Mucosa of rectum (tissue), 2 donors: Measurements from ENCODE around the gene SLC6A8.
A peak's percentile ranks its signal among the peaks of the same experiment; 100 is the strongest.

Source experiments
- H3K27ac ChIP-seq, 2 donors: one replicate each; pipeline ENCODE4 v1.7.0; 2013; ENCODE audit warnings: inconsistent platforms in 2 of 2, low read depth in 2 of 2, low read length in 2 of 2
- H3K27me3 ChIP-seq, 2 donors: one replicate each; pipeline ENCODE4 v1.7.0; 2013; ENCODE audit warnings: low read length in 2 of 2; ENCODE audit not compliant: control insufficient read depth in 2 of 2, insufficient read depth in 2 of 2
- H3K36me3 ChIP-seq, 2 donors: one replicate each; pipeline ENCODE4 v1.7.0; 2013; ENCODE audit warnings: low read length in 2 of 2; ENCODE audit not compliant: control insufficient read depth in 2 of 2, insufficient read depth in 2 of 2
- H3K4me1 ChIP-seq, 2 donors: one replicate each; pipeline ENCODE4 v1.7.0; 2013; ENCODE audit warnings: low read length in 2 of 2, mild to moderate bottlenecking in 1 of 2; ENCODE audit not compliant: control insufficient read depth in 2 of 2, insufficient read depth in 2 of 2
- H3K4me3 ChIP-seq, 2 donors: one replicate each; pipeline ENCODE4 v1.7.0; 2013; ENCODE audit warnings: low read length in 2 of 2
- H3K9ac ChIP-seq, 2 donors: one replicate each; pipeline ENCODE4 v1.7.0; 2013; ENCODE audit warnings: low read length in 2 of 2, low read depth in 1 of 2, mild to moderate bottlenecking in 1 of 2
- H3K9me3 ChIP-seq, 2 donors: one replicate each; pipeline ENCODE4 v1.7.0; 2013; ENCODE audit warnings: low read length in 2 of 2; ENCODE audit not compliant: control insufficient read depth in 2 of 2
- donor health status: healthy.
- donor health status: Normal muscosa, but diverticular disease.

Gene SLC6A8

DNA sequence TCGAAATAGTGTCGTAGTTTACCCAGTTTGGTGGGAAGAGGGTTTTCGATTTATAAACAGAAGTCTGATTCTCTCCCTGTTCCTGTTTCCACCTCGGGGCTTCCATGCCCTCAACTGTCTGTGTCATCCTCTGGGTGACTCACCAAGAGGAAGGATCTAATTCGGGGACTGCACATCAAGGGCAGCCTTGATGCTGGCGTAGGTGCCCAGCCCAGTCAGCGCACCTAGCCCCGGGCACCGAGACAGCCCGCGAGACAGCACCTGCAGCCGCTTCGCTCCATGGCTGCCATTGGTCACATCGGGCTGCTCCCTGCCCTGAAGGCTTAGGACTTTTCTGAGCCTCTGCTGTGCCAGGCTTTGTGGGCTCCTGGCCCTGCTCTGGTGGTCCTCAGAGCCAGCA, 44.7 kb downstream of the SLC6A8 start:
- H3K27ac ChIP-seq, result peak overlapping the region in 1 of 2 donors; percentile 28
- no peak overlapping the region for H3K9ac ChIP-seq
- no peaks in the 10 kb centered on the region for H3K27me3 ChIP-seq
- peaks cover 8 to 9% of the 10 kb centered on the region in 2 donors for H3K4me1 ChIP-seq
- H3K4me3 ChIP-seq, result no peak overlapping the region
- peaks cover 0 to 4% of the 10 kb centered on the region in 2 donors for H3K9me3 ChIP-seq
- H3K36me3 ChIP-seq, result no peaks in the 10 kb centered on the region

DNA sequence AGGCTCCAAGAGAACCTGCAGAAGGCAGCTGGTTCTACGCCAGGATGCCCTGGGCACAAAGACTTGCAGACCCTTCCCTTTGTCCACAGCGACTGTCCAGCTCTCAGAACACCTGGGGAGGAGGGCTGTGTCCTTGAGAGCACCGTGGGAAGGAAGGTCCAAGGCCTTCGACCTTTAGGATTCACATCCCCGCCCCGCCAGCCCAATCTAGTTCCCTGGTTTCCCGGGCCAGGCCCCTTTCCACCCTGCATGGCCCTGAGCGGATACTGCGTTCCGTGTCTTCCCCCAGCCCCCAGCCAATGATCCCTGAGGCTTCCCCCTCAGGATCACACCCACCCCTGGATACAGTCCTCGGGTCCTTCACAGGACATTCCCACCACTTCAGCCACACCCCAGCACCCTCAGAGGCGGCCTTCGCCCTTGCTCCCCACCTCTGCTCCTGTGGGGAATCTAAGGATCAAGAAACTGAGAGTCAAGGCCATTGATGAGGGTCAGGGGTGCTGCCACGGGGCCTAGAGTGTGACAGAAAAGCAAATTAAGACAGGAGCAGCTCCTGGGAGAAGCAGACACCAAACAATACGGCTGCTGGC, 46.0 kb downstream of the SLC6A8 start:
- no peak overlapping the region for H3K27ac ChIP-seq
- H3K27me3 ChIP-seq, result no peaks in the 10 kb centered on the region
- H3K4me3 ChIP-seq, result no peak overlapping the region
- H3K9me3 ChIP-seq, result peaks cover 0 to 4% of the 10 kb centered on the region in 2 donors
- H3K4me1 ChIP-seq, result no peaks in the 10 kb centered on the region
- H3K36me3 ChIP-seq, result no peaks in the 10 kb centered on the region
- H3K9ac ChIP-seq, result no peak overlapping the region

DNA sequence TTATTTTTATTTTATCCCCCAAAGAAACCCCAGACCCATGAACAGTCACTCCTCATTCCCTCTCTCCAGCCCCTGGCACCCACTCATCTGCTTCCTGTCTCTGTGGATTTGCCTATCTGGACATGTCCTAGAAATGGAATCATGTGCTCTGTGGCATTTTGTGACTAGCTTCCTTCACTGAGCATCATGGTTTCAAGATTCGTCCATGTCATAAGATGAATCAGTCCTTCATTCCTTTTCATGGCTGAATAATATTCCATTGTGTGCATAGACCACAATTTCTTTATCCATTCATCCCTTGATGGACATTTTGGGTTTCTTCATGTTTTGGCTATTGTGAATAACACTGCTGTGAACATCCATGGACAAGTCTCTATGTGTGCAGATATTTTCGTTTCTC, 47.1 kb downstream of the SLC6A8 start:
- Histone ChIP-seq H3K4me1 (no peaks in the 10 kb centered on the region), H3K9me3 (peaks cover 0 to 4% of the 10 kb centered on the region in 2 donors), H3K27me3 (no peaks in the 10 kb centered on the region), H3K9ac (no peak overlapping the region), H3K27ac (no peak overlapping the region), H3K36me3 (no peaks in the 10 kb centered on the region), H3K4me3 (no peak overlapping the region)

DNA sequence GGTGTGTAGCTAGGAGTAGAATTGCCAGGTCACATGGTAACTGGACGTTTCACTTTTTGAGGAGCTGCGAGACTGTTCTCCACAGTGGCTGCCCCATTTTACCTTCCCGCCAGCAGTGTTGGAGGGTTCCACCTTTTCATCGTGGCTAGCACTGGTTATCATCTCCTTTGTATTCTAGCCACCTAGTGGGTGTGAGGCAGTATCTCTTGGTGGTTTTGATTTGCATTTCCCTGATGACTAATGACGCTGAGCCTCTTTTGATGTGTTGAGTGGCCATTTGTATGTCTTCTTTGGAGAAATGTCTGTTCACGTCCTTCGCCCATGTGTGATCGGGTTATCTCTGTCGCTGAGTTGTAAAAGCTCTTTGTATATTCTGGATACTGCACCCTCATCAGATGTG, 47.5 kb downstream of the SLC6A8 start:
- H3K27me3 ChIP-seq, result no peaks in the 10 kb centered on the region
- H3K4me3 ChIP-seq, result no peak overlapping the region
- no peak overlapping the region for H3K9ac ChIP-seq
- H3K4me1 ChIP-seq, result no peaks in the 10 kb centered on the region
- H3K27ac ChIP-seq, result no peak overlapping the region
- no peaks in the 10 kb centered on the region for H3K36me3 ChIP-seq
- peaks cover 0 to 4% of the 10 kb centered on the region in 2 donors for H3K9me3 ChIP-seq

DNA sequence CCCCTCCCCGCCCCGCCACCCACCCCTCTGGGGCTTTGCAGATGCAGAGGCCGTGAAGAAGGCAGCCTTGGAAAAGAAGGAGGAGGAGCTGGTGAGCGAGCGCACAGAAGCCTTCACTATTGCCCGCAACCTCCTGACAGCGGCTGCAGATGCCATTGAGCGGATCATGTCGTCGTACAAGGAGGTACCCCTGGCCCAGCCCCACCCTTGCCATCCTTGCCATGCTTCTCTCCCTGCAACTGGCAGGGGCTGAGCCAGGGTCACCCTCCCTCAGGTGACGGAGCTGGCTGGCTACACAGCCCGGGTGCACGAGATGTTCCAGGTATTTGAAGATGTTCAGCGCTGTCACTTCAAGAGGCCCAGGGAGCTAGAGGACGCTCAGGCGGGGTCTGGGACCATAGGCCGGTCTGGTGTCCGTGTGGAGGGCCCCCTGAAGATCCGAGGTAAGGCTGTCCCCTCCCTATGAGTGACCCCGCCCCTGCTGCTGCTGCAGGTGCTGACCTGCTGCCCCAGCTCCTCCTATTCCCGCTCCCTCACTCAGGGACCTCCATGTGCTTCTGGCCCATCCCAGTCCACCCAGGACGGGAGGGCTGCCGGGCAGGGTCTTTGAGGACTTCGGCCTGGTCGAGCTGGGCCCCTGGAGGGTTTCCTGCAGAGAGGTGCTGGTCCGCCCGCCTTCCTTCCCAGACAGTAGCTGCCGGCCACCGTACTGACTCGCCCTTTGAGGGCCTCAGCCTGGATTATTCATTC, 48.5 kb downstream of the SLC6A8 start:
- Histone ChIP-seq H3K4me1 (no peaks in the 10 kb centered on the region), H3K4me3 (no peak overlapping the region), H3K36me3 (no peaks in the 10 kb centered on the region), H3K27me3 (no peaks in the 10 kb centered on the region), H3K9me3 (peaks cover 0 to 4% of the 10 kb centered on the region in 2 donors), H3K9ac (no peak overlapping the region), H3K27ac (no peak overlapping the region)

DNA sequence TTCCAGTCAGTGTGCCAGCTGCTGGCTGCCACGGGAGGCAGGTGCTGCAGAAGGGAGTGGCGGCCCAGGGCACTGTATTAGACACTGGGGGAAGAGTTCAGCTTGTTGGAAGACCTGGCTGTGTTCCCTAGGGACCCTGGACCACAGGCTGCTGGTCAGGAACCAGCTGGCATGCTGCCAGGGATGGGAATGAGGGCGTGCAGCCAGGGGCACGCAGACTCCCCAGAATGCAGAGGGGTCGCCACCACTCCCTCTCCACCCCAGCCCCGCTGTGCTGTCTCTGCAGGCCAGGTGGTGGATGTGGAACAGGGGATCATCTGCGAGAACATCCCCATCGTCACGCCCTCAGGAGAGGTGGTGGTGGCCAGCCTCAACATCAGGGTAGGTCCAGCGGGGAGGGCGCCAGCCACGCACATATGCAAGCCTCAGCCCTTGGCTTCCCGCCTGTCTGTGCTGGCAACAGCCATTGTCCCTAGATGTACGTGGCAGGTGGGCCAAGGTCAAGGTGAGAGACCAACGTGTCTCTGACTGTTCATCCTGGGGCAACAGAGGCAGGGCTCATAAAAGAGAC, 49.2 kb downstream of the SLC6A8 start:
- Histone ChIP-seq H3K4me1 (no peaks in the 10 kb centered on the region), H3K36me3 (no peaks in the 10 kb centered on the region), H3K27ac (no peak overlapping the region), H3K4me3 (no peak overlapping the region), H3K9me3 (peaks cover 0 to 2% of the 10 kb centered on the region in 2 donors), H3K9ac (no peak overlapping the region), H3K27me3 (no peaks in the 10 kb centered on the region)

DNA sequence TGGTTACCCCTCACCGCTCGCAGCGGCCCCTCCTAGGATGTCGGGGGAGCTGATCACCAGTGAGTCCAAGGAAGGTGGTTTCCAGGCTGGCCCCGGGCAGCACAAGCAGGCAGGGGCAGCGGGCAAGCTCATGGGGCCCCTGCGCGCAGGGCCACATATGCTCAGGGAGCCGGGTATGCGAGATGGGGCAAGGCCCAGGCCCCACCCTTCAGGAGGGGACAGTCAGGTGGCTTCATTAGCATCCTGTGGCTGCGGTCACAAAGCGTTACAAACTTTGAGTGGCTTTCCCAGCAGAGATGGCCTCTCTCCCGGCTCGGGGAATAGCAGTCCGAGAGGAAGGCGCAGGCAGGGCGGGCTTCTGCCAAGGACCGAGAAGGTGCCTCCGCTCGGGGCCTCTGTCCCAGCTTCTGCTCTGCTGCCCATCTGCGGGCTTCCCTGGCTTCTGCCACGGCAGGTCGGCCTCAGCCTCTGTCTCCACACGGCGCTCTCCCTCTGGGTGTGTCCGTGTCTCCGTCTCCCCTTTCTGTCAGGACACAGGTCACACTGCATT, 50.4 kb downstream of the SLC6A8 start:
- Histone ChIP-seq H3K27ac (no peak overlapping the region), H3K9ac (no peak overlapping the region), H3K36me3 (no peaks in the 10 kb centered on the region), H3K4me3 (no peak overlapping the region), H3K27me3 (no peaks in the 10 kb centered on the region), H3K4me1 (no peaks in the 10 kb centered on the region), H3K9me3 (no peaks in the 10 kb centered on the region)

DNA sequence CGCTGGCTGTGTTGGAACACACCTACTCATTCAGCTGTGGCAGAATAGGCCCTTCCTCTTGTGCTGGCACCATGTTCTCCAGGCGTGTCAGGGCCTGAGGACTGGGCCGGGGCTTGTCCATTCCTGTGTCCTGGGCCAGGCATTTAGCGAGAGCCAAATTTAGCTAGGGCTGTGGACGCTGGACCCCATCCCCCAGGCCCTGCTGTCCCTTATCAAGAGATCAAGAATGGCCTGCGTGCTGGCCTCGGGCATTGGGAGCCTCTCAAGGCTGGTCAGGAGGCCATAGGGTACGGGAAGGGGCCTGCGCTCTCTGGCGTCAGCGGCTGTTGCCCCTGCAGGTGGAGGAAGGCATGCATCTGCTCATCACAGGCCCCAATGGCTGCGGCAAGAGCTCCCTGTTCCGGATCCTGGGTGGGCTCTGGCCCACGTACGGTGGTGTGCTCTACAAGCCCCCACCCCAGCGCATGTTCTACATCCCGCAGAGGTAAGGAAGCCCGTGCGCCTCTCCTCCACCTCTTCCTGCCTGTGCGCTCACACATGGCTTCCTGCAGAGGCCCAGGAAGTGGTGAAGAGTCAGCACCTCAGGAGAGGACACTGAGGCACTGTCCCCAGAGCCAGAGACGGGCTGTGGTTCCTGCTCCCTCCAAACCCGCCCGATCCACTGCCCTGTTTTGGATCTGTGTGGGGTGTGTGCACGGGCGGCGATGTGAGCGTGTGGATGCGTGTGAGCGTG, 52.2 kb downstream of the SLC6A8 start:
- Histone ChIP-seq H3K27ac (no peak overlapping the region), H3K4me3 (no peak overlapping the region), H3K9ac (no peak overlapping the region), H3K27me3 (no peaks in the 10 kb centered on the region), H3K9me3 (no peaks in the 10 kb centered on the region), H3K36me3 (no peaks in the 10 kb centered on the region), H3K4me1 (peaks cover 3 to 4% of the 10 kb centered on the region in 2 donors)

DNA sequence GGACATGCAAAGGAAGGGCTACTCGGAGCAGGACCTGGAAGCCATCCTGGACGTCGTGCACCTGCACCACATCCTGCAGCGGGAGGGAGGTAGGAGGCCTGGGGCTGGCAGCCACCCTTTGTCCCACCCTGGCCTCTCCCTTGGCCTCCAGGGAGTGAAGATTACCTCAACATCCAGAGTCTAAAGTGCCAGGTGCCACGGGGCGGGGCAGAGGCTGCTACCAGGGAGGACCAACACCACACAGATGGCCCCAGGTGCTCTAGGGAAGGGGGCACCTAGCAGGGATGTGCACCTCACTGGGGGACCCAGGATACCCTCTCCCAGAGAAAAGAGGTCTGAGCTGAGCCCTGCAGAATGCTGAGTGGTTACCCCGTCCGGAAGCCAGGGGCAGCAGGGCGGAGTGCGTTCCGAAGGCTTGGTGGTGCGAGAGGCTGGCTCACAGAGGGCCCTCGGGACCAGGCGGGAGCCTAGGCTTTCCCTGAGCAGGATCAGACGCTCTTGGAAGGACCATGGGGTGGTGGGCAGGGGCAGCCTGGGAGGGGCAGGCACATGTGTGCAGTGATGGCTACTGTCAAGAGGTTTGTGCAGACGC, 53.0 kb downstream of the SLC6A8 start:
- Histone ChIP-seq H3K9me3 (no peaks in the 10 kb centered on the region), H3K27ac (no peak overlapping the region), H3K4me1 (peaks cover 3 to 4% of the 10 kb centered on the region in 2 donors), H3K4me3 (no peak overlapping the region), H3K9ac (no peak overlapping the region), H3K36me3 (no peaks in the 10 kb centered on the region), H3K27me3 (no peaks in the 10 kb centered on the region)
